Activated T-cell treated with anti-CD3 and anti-CD28 coated beads for 48 hours (primary cell): Measurements from ENCODE around the gene CYB5R2.

Source experiments
- DNase-seq: peaks from one replicate; pipeline ENCODE4 v3.0.0-alpha.2; 2020; ENCODE audit warnings: low read depth

CYB5R2 gene

GRCh38 chr11:7672960-7673723 lies at the start of gene CYB5R2:
TSS of gene CYB5R2 (minus strand) at chr11:7673500. CDS start at chr11:7672825, 675 bp downstream.
- no peak for DNase-seq

GRCh38 chr11:7714786-7715185 lies 41.5 kb upstream of the CYB5R2 start:
- no peak for DNase-seq

- DNase-seq = no peak
Measured at GRCh38 chr11:7706377-7706776, 33.1 kb upstream of the CYB5R2 start, which contains the start of gene OVCH2. TSS of gene OVCH2 (minus strand) at chr11:7706477. CDS start at chr11:7706394, 83 bp downstream.

- no peak for DNase-seq
Measured at GRCh38 chr11:7703740-7704139, 30.4 kb upstream of the CYB5R2 start.

GRCh38 chr11:7696424-7696823 lies 23.1 kb upstream of the CYB5R2 start:
- DNase-seq = peak; percentile 2

GRCh38 chr11:7694235-7694634 lies 20.9 kb upstream of the CYB5R2 start:
- no peak for DNase-seq

- DNase-seq = no peak
Measured at GRCh38 chr11:7692426-7692825, 19.1 kb upstream of the CYB5R2 start.

GRCh38 chr11:7691759-7692350 lies 18.6 kb upstream of the CYB5R2 start:
- no peak for DNase-seq

- DNase-seq = no peak
Measured at GRCh38 chr11:7690648-7691047, 17.3 kb upstream of the CYB5R2 start.

GRCh38 chr11:7689239-7689638 lies 15.9 kb upstream of the CYB5R2 start:
- no peak for DNase-seq

- no peak for DNase-seq
Measured at GRCh38 chr11:7688238-7688826, 15.0 kb upstream of the CYB5R2 start.

GRCh38 chr11:7687386-7687785 lies 14.1 kb upstream of the CYB5R2 start:
- DNase-seq = no peak

GRCh38 chr11:7686761-7687160 lies 13.5 kb upstream of the CYB5R2 start:
- DNase-seq = no peak

GRCh38 chr11:7683571-7683970 lies 10.3 kb upstream of the CYB5R2 start:
- DNase-seq = no peak

GRCh38 chr11:7677796-7678201 lies 4.5 kb upstream of the CYB5R2 start:
- no peak for DNase-seq

- no peak for DNase-seq
Measured at GRCh38 chr11:7677071-7677470, 3.8 kb upstream of the CYB5R2 start.

GRCh38 chr11:7675631-7676030 lies 2.3 kb upstream of the CYB5R2 start:
- no peak for DNase-seq

GRCh38 chr11:7673724-7674434 lies 579 bp upstream of the CYB5R2 start:
- no peak for DNase-seq

- DNase-seq = no peak
Measured at GRCh38 chr11:7672276-7672959, 882 bp downstream of the CYB5R2 start.

GRCh38 chr11:7671347-7672215 lies 1.7 kb downstream of the CYB5R2 start:
- DNase-seq = no peak

- DNase-seq = no peak
Measured at GRCh38 chr11:7670641-7671040, 2.7 kb downstream of the CYB5R2 start.
